ENCODE results near the gene SAPCD2. TPM values are rescaled to one million over a fixed set of nuclear protein-coding genes. Genes with fewer than 3 reads are reported as not detected.

SAPCD2 gene
- total RNA-seq, 2 experiments from 2014 or later = 0.17 to 0.19 TPM

GRCh38 chr9:137107982-137108381, 37.6 kb upstream of the SAPCD2 start:
- no peak for TF ChIP-seq CTCF (IDR thresholded peaks at IDR 0.05)
- H3K27me3 ChIP-seq (ENCODE audit: control insufficient read depth in 1 of 2, insufficient read depth in 2 of 2, low read length in 2 of 2) = no peaks in the 10 kb centered on the region
- H3K4me3 ChIP-seq (ENCODE audit: low read length) = no peak overlapping the region
- H3K27ac ChIP-seq (ENCODE audit: low read depth in 1 of 2, low read length in 2 of 2) = no peak overlapping the region
- no peaks in the 10 kb centered on the region for H3K27me3 Mint-ChIP-seq
- H3K4me3 Mint-ChIP-seq = no peak overlapping the region
- ChIA-PET CTCF (interaction anchor here (1.0 kb wide), 1 partner anchor 10 kb away, joined by 5 read pairs; no protein-coding TSS in a partner anchor), POLR2A (interaction anchor here (0.5 to 1.8 kb wide), 3 partner anchors 12 to 169 kb away, joined by 3 to 6 read pairs (median 3); no protein-coding TSS in a partner anchor)
- ATAC-seq (ENCODE audit: poor library complexity) (no peak), DNase-seq (no peak)
- H3K4me1 ChIP-seq (ENCODE audit: insufficient read depth, low read length) = peaks cover 12% of the 10 kb centered on the region
- H3K9me3 Mint-ChIP-seq = no peaks in the 10 kb centered on the region
- H3K36me3 ChIP-seq (ENCODE audit: insufficient read depth, low read length) = peaks cover 95% of the 10 kb centered on the region
- intact Hi-C loops (cut with DNase I, micrococcal nuclease) = no loop called here
- H3K4me1 Mint-ChIP-seq (ENCODE audit: low read depth) = no peaks in the 10 kb centered on the region
- H3K27ac Mint-ChIP-seq = no peak overlapping the region
- peaks cover 22% of the 10 kb centered on the region for H3K36me3 Mint-ChIP-seq (ENCODE audit: low read depth)
- H3K9me3 ChIP-seq (ENCODE audit: control insufficient read depth in 1 of 2, insufficient read depth in 1 of 2, low read length in 2 of 2) = no peaks in the 10 kb centered on the region

GRCh38 chr9:137107312-137107921, 37.1 kb upstream of the SAPCD2 start:
- ChIA-PET CTCF (interaction anchor here (1.0 kb wide), 1 partner anchor 11 kb away, joined by 5 read pairs; no protein-coding TSS in a partner anchor), POLR2A (interaction anchor here (0.8 kb wide), 1 partner anchor 133 kb away, joined by 3 read pairs; no protein-coding TSS in a partner anchor)
- H3K36me3 ChIP-seq (ENCODE audit: insufficient read depth, low read length) = peaks cover 95% of the 10 kb centered on the region
- Mint-ChIP-seq H3K9me3 (no peaks in the 10 kb centered on the region), H3K27ac (no peak overlapping the region), H3K4me3 (no peak overlapping the region), H3K4me1 (ENCODE audit: low read depth) (no peaks in the 10 kb centered on the region), H3K27me3 (no peaks in the 10 kb centered on the region), H3K36me3 (ENCODE audit: low read depth) (peaks cover 20% of the 10 kb centered on the region)
- intact Hi-C loops (cut with DNase I, micrococcal nuclease) = no loop called here
- no peak for TF ChIP-seq CTCF (IDR thresholded peaks at IDR 0.05)
- H3K4me3 ChIP-seq (ENCODE audit: low read length) = no peak overlapping the region
- no peak overlapping the region for H3K27ac ChIP-seq (ENCODE audit: low read depth in 1 of 2, low read length in 2 of 2)
- DNase-seq (no peak), ATAC-seq (ENCODE audit: poor library complexity) (no peak)
- H3K9me3 ChIP-seq (ENCODE audit: control insufficient read depth in 1 of 2, insufficient read depth in 1 of 2, low read length in 2 of 2) = no peaks in the 10 kb centered on the region
- H3K27me3 ChIP-seq (ENCODE audit: control insufficient read depth in 1 of 2, insufficient read depth in 2 of 2, low read length in 2 of 2) = no peaks in the 10 kb centered on the region
- peaks cover 6% of the 10 kb centered on the region for H3K4me1 ChIP-seq (ENCODE audit: insufficient read depth, low read length)

GRCh38 chr9:137106662-137107250, 36.4 kb upstream of the SAPCD2 start:
- ChIA-PET CTCF (interaction anchor here (1.0 kb wide), 1 partner anchor 12 kb away, joined by 5 read pairs; no protein-coding TSS in a partner anchor), POLR2A (no interaction called here)
- no peaks in the 10 kb centered on the region for H3K9me3 Mint-ChIP-seq
- H3K27me3 Mint-ChIP-seq = no peaks in the 10 kb centered on the region
- H3K27ac Mint-ChIP-seq = no peak overlapping the region
- no peak overlapping the region for H3K4me3 Mint-ChIP-seq
- DNase-seq (no peak), ATAC-seq (ENCODE audit: poor library complexity) (no peak)
- H3K36me3 ChIP-seq (ENCODE audit: insufficient read depth, low read length) = peaks cover 95% of the 10 kb centered on the region
- H3K4me3 ChIP-seq (ENCODE audit: low read length) = no peak overlapping the region
- intact Hi-C loops (cut with DNase I, micrococcal nuclease) = no loop called here
- no peaks in the 10 kb centered on the region for H3K27me3 ChIP-seq (ENCODE audit: control insufficient read depth in 1 of 2, insufficient read depth in 2 of 2, low read length in 2 of 2)
- H3K4me1 Mint-ChIP-seq (ENCODE audit: low read depth) = no peaks in the 10 kb centered on the region
- H3K36me3 Mint-ChIP-seq (ENCODE audit: low read depth) = peaks cover 20% of the 10 kb centered on the region
- no peaks in the 10 kb centered on the region for H3K9me3 ChIP-seq (ENCODE audit: control insufficient read depth in 1 of 2, insufficient read depth in 1 of 2, low read length in 2 of 2)
- no peak for TF ChIP-seq CTCF (IDR thresholded peaks at IDR 0.05)
- H3K4me1 ChIP-seq (ENCODE audit: insufficient read depth, low read length) = no peaks in the 10 kb centered on the region
- H3K27ac ChIP-seq (ENCODE audit: low read depth in 1 of 2, low read length in 2 of 2) = no peak overlapping the region

Measured in CD4-positive, alpha-beta T cell (primary cell).